NCI-H446 (cell line): Measurements from ENCODE around the gene CIAO3.
A peak's percentile ranks its signal among the peaks of the same experiment; 100 is the strongest.

ENCODE experiments used
- DNase-seq, 2 experiments: peaks; one replicate each; lab custom pipeline; 2025; lab: John Stamatoyannopoulos, UW

The CIAO3 gene

DNA sequence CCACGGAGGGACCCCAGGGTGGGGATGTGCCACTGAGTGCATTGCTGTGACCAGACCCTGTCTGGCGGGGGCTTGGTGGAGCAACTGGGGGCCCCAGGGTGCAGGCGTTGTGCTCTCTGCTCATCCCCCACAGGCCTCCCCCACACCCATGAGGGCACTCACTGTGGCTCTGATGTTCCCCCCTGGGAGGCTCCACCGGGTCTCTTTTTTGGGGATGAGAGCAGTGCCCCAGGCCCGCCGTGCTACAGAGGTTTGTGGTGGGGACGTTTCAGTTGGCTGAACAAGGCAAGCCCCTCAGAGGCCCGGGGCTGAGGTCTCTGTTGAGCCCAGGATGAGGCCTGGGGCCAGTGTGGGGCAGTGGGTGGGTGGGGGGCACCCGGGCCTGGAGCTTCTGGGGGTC lies 17.1 kb downstream of the CIAO3 start:
- DNase-seq = no peak

DNA sequence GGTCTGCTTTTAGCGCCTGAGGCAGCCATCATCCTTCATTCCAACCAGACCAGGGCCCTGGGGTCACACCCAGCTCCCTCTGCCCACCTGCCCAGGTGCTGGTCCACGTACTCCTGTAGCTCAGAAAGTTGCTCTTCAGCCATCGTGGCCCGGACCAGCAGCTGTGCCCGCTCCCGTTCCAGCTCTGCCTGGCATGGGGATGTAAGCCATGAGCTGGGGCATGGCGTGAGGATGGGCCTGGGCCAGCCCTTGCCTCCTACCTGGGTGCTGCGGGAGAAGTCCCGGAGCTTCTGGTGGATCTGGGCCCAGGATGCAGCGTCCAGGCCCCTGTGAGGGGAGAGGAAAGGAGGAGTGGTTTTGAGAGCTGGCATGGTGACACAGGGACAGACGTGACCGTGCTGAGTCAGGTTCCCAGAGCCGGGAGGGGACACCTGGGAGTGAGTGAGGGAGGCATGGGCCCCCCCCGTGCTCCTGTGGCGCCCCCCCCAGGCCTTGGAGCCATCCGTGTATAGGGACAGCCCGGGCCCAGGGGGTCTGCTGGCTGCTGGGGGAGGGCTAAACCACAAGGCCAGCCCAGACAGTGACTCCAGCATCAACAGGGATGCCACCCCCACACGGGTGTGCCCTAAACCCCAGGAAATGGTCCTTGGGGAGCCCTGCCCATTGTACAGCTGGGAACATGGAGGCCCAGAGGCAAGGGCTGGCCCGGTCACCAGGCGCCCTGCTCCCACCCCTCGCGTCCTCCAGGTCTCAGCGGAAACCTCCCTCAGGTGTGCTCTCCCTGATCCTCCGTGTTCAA lies 17.8 kb downstream of the CIAO3 start:
- DNase-seq = no peak

DNA sequence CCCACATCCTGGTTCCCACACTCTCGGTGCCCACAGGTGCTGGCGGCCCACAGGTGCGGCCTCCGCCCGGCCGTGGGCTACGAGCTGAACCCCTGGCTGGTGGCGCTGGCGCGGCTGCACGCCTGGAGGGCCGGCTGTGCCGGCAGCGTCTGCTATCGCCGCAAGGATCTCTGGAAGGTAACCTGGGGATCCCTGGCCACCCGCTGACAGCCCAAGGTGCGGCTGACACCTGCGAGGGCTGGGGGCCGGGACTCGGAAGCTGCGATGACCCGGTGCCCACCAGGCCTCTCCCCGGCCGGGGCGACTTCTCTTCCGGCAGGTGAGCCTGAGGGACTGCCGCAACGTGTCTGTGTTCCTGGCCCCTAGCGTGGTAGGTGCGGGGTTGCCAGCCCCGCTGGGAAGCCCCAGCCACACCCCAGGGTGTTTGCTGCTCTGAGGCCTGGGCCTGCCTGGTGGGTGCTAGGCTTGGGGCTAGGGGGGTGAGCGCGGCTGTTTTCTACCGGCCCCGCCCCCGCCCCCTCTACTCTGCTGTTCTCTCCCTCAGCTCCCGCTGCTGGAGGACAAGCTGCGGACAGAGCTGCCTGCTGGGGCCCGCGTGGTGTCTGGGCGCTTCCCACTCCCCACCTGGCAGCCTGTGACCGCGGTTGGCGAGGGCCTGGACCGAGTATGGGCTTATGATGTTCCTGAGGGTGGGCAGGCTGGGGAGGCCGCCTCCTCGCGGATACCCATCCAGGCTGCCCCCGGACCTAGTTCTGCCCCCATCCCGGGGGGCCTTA lies 18.8 kb downstream of the CIAO3 start:
- no peak for DNase-seq

DNA sequence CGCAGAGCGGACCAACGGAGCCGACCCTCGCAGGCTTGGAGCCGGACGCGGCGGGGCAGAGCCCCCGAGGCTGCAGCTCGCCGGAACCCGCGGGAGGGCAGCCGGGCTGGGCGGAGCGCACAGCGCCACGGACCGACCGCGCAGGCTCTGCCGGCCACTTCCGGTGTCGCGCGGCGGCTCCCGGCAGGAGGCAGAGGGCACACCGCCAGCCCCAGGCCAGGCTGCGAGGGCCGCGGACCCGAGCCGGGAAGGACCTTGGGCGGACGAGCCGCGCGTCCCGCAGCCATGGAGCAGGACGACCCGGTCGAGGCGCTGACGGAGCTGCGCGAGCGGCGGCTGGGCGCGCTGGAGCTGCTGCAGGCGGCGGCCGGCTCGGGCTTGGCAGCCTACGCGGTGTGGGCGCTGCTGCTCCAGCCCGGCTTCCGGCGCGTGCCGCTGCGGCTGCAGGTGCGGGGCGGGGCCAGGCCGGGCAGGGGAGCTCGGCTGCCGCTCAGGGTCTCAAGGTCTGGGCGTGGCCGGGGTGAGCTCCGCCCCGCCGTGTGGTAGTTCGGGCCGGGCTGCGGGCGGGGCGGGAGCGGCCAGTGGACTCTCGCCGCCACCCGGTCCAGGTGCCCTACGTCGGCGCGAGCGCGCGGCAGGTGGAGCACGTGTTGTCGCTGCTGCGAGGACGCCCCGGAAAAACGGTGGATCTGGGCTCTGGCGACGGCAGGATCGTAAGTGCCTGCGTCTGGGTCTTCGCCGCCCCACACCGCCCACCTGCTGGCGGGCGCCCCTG lies 19.6 kb downstream of the CIAO3 start, which contains the start of gene ANTKMT:
TSS of gene ANTKMT (plus strand) at position 157 of the 775 bp plus-strand sequence. CDS start at position 286, 129 bp downstream.
- DNase-seq = peak; percentile 63 to 88

DNA sequence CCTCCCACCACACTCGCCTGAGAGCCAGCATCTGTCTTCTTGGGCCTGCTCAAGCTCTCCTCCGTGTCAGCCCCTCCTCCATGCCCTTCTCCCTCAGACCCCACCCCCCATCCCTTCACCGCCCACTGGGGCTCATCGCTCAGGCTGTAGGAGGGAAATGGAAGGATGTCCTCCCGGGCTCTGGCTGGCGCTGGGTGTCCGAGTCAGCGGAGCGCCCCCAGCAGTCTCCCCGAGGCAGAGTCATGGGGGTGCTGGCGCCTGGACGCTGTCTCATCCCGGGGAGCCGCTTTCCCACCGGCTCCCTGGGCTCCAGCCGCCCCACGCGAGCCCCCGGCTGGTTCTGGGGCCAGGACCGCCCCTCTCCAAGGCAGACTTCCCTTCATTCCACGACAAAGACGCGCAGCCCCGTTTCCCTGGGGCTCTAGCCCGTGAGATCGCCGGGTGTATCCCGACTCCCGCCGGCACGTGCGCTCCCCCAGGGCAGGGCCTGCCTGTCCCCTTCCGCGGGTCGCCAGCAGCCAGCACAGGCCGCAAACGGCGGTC lies 20.3 kb downstream of the CIAO3 start:
- DNase-seq = peak; percentile 32 to 72

DNA sequence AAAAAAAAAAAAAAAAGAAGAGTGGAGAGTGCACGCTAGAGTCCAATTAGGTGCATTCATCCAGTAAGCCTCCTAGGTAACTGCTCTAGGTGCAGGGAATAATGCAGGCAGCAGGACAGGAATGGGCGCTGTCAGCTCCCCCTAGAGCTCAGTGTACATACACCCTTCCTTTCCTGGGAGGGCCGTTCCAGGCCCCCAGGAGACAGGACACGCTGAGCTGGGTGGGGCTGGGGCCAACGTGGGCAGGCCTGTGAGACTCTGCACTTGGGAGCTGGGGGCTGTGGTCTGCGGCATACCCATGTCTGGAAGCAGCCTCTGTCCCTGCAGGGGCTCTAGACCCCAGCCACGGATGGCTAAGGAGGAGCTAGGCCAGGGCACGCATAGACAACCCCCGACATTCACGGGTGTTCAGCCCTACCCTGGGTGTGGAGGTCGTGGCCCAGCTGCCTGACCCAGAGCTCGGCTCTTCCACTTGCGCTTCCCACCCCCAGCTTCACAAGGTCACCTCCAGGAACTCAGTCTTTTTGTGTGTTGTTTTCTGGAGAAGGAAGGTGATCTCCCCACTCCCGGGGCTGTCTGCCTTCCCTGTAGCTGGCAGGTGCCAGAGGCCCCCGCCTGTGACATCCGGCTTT lies 20.9 kb downstream of the CIAO3 start:
- DNase-seq = no peak

DNA sequence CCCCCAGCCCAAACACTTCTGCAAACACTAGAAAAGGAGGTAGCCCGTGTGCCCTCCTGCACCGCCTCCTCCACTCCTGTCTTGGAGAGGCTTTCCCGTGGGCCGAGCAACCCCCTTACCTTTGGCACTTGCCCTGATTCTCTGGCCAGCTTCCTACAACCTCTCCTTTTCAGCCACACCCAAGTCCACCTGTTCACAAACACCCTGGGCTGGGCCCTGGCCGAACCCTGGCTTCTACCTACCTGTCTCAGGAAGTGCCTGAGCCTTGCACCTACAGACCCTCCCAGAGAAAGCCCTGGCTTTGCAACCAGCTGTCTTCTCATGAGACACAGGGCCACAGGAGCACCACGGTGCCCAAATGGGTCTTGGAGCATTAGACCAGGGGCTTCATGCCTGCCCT lies 21.9 kb downstream of the CIAO3 start:
- DNase-seq = no peak

DNA sequence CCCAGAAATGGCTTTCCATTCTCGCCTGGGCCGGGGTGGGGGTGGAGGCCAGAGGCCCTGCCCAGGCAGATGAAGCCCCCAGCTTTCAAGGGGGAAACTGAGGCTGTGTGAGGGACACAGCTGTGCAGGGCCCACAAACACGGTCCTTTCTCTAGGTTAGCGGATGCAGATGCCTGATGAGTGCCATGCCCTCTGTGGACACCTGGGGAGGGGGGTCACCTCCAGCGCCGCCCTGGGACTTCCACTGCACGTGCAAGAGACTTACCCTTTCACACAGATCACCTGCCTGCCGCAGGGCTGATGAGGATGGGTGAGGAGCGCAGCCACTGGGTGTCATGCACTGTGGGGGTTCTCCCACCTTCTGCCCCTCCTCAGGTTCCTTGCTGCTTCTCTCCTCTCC lies 22.4 kb downstream of the CIAO3 start:
- no peak for DNase-seq

DNA sequence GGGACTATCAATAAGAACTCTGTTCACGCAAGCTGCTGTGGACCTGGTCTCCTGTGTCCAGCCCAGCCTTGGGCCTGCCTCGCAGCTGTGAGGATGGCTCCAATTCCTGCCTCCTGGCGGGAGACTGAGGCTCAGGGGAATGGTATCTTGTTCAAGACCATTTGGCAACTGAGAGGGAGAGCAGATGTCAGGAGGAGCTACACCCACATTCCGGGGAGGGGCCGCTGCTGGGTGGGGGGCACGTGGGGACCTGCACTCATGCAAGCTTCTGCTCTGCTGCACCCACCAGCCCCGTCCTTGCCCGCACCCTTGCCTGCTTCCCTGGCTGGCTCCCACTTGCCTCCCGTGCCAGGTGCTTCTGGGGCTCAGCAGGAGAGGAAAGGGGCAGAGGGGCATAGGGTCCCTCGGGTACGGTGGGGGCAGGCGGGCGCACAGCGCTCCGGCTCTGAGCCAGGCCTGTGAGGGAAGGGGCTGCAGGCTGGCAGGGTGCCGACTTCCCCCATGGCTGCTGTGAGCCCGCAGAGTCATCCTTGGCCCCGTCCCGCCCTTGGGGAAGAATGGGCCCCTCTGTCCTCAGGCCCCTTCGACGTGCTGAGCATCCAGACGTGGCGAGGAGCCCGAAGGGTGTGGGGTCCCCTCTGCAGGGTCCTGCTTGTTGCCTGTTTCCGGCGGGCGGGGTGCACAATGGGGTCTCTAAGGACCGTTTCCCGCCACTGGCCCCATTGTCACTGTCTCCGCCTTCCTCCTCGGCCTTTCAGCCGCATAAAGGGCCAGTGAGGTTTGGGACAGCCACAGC lies 23.1 kb downstream of the CIAO3 start:
- no peak for DNase-seq

DNA sequence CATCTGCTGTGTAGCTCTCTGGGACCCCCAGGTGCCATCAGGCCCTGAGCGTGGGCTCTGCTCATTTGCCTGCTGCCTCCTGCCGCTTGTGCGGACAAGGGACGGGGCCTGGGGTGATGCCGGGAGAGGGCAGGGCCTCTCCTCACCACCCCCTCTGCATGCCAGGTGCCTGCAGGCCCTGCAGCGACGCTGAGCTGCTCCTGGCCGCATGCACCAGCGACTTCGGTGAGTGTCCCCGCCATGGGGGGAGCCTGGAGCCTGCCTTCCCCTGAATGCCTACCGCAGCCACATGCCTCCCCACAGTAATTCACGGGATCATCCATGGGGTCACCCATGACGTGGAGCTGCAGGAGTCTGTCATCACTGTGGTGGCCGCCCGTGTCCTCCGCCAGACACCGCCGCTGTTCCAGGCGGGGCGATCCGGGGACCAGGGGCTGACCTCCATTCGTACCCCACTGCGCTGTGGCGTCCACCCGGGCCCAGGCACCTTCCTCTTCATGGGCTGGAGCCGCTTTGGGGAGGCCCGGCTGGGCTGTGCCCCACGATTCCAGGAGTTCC lies 23.9 kb downstream of the CIAO3 start:
- no peak for DNase-seq

DNA sequence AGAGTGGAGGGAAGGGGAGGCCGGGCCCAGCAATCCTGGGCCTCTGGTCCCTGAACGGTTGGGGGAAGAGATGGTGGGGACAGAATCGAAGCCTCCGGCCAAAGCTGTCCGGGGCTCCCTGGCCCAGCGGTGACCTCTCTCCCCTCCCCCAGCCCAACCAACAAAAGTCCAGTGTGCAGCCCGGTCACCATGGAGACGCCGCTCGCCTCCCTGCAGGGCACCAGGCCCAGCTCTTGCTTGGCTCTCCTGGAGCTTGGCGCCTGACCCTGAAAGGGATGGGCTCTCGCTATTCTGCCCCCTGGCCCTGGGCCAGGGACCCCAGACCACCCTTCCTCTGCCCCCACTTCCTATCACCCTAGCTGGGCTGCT lies 24.6 kb downstream of the CIAO3 start:
- DNase-seq = no peak

DNA sequence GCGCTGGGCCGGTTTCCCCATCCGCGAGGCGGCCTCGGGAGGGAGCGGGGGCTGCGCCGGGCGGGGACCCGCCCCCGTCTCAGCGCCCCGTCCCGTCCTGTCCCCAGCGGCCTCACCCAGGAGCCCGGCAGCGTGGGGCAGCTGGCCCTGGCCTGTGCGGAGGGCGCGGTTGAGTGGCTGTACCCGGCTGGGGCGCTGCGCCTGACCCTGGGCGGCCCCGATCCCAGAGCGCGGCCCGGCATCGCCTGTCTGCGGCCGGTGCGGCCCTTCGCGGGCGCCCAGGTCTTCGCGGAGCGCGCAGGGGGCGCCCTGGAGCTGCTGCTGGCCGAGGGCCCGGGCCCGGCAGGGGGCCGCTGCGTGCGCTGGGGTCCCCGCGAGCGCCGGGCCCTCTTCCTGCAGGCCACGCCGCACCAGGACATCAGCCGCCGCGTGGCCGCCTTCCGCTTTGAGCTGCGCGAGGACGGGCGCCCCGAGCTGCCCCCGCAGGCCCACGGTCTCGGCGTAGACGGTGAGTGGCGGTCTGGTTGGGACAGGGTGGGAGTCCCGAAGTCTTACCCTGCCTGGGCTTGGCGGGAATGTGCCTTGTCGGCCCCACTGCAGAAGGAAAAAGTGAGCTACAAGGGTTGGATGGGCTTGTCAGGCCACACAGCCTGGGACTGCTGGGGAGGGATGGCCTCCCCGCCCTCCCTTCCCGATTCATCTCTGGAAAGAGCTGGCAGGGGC lies 25.2 kb downstream of the CIAO3 start:
- peak in 1 of 2 experiments; percentile 30 for DNase-seq

DNA sequence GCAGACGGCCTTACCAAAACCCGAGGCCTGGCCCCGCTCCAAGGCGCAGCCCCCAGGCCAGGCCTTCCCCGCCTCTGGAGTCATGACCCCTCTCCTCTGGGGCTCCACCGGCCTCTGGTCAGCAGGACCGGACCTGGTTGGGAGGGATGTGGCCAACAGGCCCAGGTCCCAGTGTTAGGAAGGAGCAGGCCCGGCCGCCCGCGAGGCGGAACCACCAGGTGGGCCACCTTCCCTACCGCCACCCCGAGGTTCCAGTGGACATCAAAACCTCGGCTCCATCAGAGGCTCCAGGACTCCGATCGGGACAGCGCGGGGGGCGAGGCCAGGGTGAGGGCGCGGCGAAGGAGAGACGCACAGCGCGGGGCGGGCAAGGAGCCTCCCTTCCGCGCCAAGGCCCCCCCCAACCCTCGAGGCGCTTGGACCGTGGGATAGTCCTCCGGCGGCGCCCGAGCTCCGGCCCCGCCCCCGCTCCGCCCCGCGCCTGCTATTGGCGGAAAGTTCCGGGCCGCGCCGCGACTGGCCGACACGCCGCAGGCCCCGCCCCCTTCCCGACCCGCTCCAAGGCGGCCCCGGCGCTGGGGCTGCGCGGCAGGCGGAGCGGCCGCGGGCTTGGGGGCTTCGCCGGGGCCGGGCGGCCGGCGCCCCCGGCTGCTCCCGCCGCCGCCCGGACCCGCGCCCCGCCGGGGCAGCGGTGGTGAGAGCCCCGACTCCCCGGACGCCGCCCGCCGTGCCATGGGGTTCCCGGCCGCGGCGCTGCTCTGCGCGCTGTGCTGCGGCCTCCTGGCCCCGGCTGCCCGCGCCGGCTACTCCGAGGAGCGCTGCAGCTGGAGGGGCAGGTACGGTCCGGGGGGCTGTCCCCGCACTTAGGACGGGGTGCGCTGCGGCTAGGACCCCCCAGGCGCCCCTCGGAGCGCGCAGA lies 26.0 kb downstream of the CIAO3 start, which contains the start of gene METRN:
TSS of gene METRN (plus strand) at position 561 of the 919 bp plus-strand sequence. CDS start at position 733, 172 bp downstream.
- peak; percentile 33 to 92 for DNase-seq

DNA sequence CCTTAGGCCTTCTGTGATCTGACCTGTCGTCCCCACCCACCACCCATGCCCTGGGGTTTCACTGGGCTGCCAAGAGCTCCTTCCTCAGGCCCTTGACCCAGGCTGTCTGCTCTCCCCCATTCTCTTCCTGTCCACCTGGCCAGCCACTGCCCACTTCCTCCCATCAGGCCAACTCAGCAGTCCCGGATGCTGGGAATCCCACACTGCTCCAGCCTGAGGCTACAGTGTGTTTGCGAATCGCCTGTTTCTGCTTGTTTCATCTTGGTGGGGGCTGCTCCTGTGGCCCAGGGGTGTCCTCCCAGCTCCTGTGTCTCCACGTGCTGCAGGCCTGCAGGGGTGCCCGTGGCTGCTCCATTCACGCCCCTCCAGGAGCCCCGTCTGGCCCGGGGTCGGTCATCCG lies 26.7 kb downstream of the CIAO3 start:
- DNase-seq = no peak

DNA sequence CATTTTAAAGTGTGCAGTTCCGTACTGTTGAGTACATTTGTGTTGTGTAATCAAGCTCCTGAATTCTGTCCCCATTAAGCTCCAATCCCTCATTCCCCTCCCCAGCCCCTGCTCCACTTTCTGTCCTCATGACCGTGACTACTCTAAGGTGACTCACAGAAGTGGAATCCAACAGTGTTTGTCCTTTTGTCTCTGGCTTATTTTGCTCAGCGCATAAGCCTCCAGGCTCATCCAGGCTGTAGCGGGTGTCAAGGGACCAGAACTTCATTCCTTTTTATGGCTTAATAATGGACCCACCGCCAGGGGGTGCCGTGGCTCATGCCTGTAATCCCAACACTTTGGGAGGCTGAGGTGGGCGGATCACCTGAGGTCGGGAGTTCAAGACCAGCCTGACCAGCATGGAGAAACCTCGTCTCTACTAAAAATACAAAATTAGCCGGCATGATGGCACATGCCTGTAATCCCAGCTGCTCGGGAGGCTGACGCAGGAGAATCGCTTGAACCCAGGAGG lies 28.0 kb downstream of the CIAO3 start:
- peak in 1 of 2 experiments; percentile 45 for DNase-seq

DNA sequence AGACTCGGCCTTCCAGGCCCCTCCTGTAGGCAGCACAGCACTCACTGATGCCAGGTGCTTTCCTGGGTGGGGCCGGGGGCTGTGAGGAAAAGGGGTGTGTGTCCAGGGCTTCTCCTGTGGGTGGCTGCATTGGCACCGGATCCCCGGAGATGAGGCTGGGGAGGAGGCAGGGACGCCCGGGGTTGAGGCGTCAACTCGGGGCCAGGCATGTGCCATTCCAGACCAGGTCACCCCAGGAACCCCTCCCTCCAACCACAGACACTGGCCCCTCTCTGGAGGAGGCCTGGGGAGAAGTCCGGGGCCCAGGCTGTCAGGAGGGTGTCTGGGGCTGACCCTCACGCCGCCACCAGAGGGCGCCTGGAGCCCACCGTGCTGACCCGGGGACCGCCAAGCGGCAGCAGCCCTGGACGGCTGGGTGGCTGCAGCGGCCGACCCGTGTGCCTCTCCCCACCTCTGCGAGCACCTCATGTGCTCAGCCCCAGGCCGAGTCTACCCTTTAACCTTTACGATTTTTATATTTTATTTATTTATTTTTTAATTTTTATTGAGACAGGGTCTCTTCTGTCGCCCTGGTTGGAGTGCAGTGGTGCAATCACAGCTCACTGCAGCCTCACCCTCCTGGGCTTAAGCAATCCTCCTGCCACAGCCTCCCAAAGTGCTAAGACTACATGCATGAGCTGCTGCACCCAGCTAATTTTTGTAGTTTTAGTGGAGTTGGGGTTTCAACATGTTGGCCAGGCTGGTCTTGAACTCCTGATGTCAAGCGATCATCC lies 29.1 kb downstream of the CIAO3 start:
- peak in 1 of 2 experiments; percentile 72 for DNase-seq

DNA sequence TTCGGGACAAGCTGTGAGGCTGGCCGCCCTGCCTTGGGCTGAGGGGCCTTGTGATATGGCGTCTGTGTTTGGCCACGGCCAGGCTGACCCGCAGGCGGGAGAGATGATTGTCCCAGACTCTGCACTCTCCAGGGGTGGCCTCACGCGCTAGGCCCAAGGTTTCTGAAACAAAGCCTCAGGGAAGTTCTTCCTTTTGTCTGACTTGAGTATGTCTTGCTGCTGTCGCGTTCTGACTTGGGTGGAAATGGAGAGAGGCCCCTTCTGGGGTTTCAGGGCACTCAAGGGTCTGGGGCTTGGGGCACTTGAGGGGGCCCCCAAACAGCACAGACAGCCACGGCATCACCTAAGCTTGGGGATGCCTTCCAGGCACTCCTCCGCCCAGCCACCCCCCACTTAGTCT lies 29.7 kb downstream of the CIAO3 start:
- no peak for DNase-seq
